SK-N-MC (cell line): Measurements from ENCODE around the gene MAP9.
"Not testable (repeated sequence)": the region's sequence is repeated elsewhere in the genome, so short reads cannot be mapped to it uniquely, and the experiment has no call there.

Source experiments
- DNase-seq: peaks from one replicate; pipeline ENCODE4 v3.0.0-alpha.2; 2011; ENCODE audit warnings: low read depth, low spot score
- H3K27ac ChIP-seq: fragments of 200-600 bp; sonication (generic); 2 replicates; pipeline ENCODE4 v1.5.1; 2016; ENCODE audit warnings: mixed run types
- H3K36me3 ChIP-seq: fragments of 200-600 bp; sonication (generic); 2 replicates; pipeline ENCODE4 v1.6.1; 2017; ENCODE audit warnings: antibody characterized with exemption, low read length, mixed read lengths; ENCODE audit not compliant: insufficient read depth
- H3K4me3 ChIP-seq: fragments of 200-600 bp; sonication (generic); 2 replicates; pipeline ENCODE4 v1.5.1; 2016
- H3K9ac ChIP-seq: fragments of 200-600 bp; sonication (generic); 2 replicates; pipeline ENCODE4 v1.8.0; 2017; ENCODE audit warnings: mixed run types, mixed read lengths; ENCODE audit not compliant: insufficient read length
- H3K9me3 ChIP-seq: fragments of 200-600 bp; sonication (generic); 2 replicates; pipeline ENCODE4 v1.6.1; 2017; ENCODE audit warnings: low read depth, mild to moderate bottlenecking, antibody characterized with exemption, low read length, moderate library complexity, mixed read lengths
- EZH2 ChIP-seq: fragments of 200-600 bp; sonication (generic); IDR thresholded peaks from one replicate; pipeline ENCODE4 v1.6.1; 2017; ENCODE audit warnings: antibody characterized with exemption
- FOXP2 ChIP-seq: optimal IDR thresholded peaks from 2 replicates; pipeline ENCODE3; 2011; ENCODE audit warnings: mild to moderate bottlenecking, moderate library complexity; ENCODE audit not compliant: insufficient read depth; ENCODE audit errors: extremely low read length, control extremely low read depth
- POLR2AphosphoS5 ChIP-seq: IDR thresholded peaks from 2 replicates; pipeline ENCODE4 v1.6.1; 2012; ENCODE audit warnings: mild to moderate bottlenecking, low read depth, low read length, borderline replicate concordance

Gene MAP9

DNA sequence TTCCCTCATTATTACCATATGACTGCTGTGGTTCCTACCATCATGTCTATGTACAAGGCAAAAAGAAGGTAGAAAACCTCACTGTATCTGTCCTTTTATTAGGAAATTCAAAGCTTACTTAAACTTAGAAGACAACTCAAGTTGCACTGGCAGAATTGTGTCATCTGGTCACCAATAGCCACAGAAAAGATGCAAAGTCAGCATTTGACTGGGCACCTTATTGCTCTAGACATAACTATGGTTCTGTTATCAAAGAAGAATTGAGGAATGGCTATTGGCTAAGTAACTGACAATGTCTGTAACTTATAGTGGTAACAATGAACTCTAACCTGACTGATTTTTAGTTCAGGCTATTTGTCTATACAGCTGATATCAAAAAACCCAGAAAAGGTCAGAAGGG, 45.3 kb downstream of the MAP9 start:
- no peak overlapping the region for H3K9ac ChIP-seq
- TF ChIP-seq FOXP2 = no peak
- TF ChIP-seq EZH2 = no peak
- TF ChIP-seq POLR2AphosphoS5 = no peak
- DNase-seq = no peak
- H3K9me3 ChIP-seq = no peaks in the 10 kb centered on the region
- H3K4me3 ChIP-seq = no peak overlapping the region
- no peak overlapping the region for H3K27ac ChIP-seq
- no peaks in the 10 kb centered on the region for H3K36me3 ChIP-seq

DNA sequence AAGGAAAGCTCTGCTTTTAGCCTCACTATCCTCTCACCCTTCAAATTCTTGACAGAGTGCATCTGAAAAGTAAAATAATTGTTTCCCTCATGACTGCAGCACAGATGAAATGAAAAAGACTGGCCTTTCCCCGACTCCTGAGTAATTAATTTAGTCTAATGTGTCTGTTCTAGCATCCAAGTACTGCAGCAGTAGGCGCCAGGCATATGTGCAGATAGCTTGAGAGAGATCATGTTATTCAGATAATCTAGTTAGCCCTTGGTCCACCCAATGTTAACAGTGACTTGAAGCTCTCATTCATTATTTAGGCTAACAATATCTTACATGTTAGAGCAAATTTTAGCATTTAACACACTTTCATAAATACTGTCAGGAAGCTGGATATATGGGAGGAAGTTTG, 54.0 kb downstream of the MAP9 start:
- H3K27ac ChIP-seq = no peak overlapping the region
- no peaks in the 10 kb centered on the region for H3K36me3 ChIP-seq
- H3K9me3 ChIP-seq = no peaks in the 10 kb centered on the region
- no peak overlapping the region for H3K9ac ChIP-seq
- TF ChIP-seq EZH2 (no peak), FOXP2 (no peak), POLR2AphosphoS5 (no peak)
- no peak for DNase-seq
- no peak overlapping the region for H3K4me3 ChIP-seq

DNA sequence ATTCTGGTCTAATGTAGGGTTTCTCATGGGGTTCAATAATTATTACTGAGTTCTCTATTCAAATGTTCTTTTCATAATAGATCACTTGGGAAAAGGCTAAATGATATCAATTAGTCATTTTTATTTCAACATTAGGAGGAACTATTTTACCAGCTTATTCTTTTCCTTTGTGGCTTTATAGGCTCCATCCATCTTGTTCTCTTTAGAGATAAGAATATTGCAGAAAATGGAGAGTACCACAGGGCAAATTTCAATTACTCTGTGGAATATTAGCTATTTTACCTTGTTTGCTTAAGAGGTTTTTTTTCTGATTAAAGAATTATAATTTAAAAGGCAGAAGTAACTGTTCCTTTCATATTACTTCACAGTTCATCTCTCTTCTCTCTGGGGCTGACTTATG, 55.8 kb downstream of the MAP9 start:
- DNase-seq = no peak
- Histone ChIP-seq H3K9ac (no peak overlapping the region), H3K36me3 (no peaks in the 10 kb centered on the region), H3K27ac (no peak overlapping the region), H3K4me3 (no peak overlapping the region), H3K9me3 (no peaks in the 10 kb centered on the region)
- TF ChIP-seq EZH2 = no peak
- no peak for TF ChIP-seq FOXP2
- TF ChIP-seq POLR2AphosphoS5 = no peak

DNA sequence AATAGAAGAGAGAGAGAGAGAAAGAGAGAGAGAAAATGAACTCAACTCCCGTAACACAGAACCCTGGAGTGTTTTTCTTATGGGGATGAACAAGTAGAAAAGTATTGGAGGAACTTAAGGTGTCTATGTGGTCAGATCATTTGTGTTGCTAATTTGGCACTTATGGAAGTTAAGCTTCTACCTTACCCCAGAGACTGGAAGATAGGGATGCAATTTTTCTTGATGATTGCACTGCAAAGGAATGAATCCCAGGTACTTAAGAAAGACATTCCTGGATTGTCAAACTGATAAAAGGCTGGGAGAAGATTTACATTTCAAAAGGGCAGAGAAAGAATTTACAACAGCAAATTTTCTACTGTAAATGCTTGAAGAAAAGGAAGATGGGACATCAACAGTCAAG, 57.2 kb downstream of the MAP9 start:
- TF ChIP-seq POLR2AphosphoS5 = no peak
- no peak for TF ChIP-seq EZH2
- no peak for TF ChIP-seq FOXP2
- Histone ChIP-seq H3K36me3 (no peaks in the 10 kb centered on the region), H3K27ac (no peak overlapping the region), H3K9me3 (no peaks in the 10 kb centered on the region), H3K4me3 (no peak overlapping the region), H3K9ac (no peak overlapping the region)
- no peak for DNase-seq

DNA sequence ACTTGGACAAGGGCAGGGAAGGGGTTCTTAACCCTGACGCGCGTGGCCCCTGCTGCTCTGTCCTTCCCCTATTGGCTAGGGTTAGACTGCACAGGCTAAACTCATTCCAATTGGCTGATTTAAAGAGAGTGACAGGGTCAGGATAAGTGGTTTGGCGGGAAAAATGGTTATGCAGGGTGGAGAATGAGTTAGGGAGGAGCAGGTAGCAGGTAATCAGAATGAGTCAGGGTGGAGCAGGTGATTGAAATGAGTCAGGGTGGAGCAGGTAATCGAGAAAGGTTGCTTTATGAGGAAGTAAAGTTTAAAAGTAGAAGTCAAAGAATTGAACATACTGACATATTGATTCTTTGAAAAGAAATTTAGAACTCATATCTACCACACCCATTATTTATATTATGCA, 64.7 kb downstream of the MAP9 start:
- DNase-seq, H3K4me3 ChIP-seq, H3K36me3 ChIP-seq, H3K27ac ChIP-seq, H3K9me3 ChIP-seq, H3K9ac ChIP-seq: not testable (repeated sequence)

DNA sequence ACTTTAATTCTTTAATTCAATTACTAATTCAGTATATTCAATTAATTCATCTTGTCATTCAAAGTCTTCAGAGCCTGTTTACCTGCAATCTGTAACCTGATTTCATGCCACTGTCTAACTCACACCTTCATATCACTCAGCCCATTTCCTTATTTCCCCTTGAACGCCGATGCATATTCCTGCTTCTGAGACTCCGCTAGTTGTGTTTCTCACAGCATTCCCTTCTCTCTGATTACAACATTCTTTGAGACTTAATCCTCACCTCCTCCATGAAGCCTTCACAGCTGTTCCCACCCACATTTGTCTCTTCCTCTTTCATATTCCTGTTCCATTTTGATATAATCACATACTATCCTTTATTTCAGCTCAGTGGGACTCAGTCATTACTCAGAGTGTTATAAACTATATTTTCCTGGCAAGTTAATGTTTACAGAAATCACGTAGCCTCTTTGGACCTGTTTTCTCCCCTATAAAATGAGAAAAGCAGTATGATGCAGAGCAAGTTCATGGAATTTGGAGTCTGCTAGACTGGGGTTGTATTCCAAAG, 69.0 kb downstream of the MAP9 start:
- DNase-seq = no peak
- TF ChIP-seq FOXP2 (no peak), EZH2 (no peak), POLR2AphosphoS5 (no peak)

DNA sequence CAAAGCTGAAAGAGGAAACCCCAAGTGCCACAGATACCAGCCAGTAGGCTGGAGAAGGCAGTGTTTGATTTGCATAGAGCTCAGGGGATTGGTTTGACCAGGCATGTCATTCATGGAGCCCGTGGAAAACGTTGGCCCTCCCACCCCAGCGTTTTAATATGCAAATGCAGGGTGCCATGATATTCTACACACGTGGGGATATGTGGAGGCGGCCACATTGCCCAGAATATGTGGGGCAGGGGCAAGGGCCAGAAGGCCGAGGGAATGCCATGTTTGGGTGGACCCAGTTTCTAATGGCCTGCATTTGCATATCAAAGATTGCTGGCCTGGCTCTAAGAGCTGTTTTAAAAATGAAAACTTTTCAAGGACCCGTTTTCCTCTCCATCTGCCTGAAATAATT, 71.1 kb downstream of the MAP9 start:
- H3K36me3 ChIP-seq = no peaks in the 10 kb centered on the region
- no peaks in the 10 kb centered on the region for H3K9me3 ChIP-seq
- no peak overlapping the region for H3K9ac ChIP-seq
- no peak for TF ChIP-seq POLR2AphosphoS5
- TF ChIP-seq FOXP2 = no peak
- no peak for TF ChIP-seq EZH2
- H3K27ac ChIP-seq = no peak overlapping the region
- no peak for DNase-seq
- H3K4me3 ChIP-seq = no peak overlapping the region

More for the DNA sequence above, 69.0 kb downstream of the MAP9 start:
- Histone ChIP-seq H3K27ac (no peak overlapping the region), H3K4me3 (no peak overlapping the region), H3K9ac (no peak overlapping the region), H3K9me3 (no peaks in the 10 kb centered on the region), H3K36me3 (no peaks in the 10 kb centered on the region)

DNA sequence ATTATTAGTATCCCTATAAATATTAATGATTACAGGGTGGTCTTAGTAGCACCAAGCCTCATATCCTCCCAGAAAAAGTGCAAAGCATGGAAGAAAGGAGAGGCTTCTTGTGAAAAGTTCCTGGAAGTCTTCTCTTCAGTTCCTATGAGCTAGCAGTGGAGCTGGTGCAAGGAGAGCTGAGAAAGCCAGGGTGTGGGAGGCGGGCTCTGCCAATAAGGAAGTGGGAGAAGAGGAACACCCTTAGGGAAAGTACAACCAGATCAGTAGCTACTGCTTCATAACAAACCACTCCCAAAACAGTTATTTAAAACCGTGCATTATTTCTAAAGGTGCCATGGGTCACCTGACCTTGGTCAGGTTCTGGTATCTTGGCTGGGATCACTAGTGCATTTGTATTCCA, 72.4 kb downstream of the MAP9 start:
- Histone ChIP-seq H3K9me3 (no peaks in the 10 kb centered on the region), H3K27ac (no peak overlapping the region), H3K4me3 (no peak overlapping the region), H3K9ac (no peak overlapping the region), H3K36me3 (no peaks in the 10 kb centered on the region)
- TF ChIP-seq EZH2 (no peak), FOXP2 (no peak), POLR2AphosphoS5 (no peak)
- DNase-seq = no peak

DNA sequence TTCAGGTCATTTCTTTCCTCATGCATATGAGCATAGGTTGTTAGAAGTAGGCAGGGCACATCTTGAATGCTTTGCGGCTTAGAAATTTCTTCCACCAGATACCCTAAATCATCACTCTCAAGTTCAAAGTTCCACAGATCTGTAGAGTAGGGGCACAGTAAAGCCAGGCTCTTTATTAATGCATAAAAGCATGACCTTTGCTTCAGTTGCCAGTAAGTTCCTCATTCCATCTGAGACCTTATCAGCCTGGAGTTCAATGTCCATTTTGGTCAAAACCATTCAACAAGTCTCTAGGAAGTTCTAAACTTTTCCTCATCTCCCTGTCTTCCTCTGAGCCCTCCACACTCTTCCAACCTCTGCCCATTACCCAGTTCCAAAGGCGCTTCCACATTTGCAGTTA, 77.7 kb downstream of the MAP9 start:
- Histone ChIP-seq H3K9ac (no peak overlapping the region), H3K36me3 (no peaks in the 10 kb centered on the region), H3K27ac (no peak overlapping the region), H3K4me3 (no peak overlapping the region), H3K9me3 (no peaks in the 10 kb centered on the region)
- TF ChIP-seq EZH2 (no peak), FOXP2 (no peak), POLR2AphosphoS5 (no peak)
- DNase-seq = no peak
